Measurements from ENCODE around the gene UBA52.

The UBA52 gene

DNA sequence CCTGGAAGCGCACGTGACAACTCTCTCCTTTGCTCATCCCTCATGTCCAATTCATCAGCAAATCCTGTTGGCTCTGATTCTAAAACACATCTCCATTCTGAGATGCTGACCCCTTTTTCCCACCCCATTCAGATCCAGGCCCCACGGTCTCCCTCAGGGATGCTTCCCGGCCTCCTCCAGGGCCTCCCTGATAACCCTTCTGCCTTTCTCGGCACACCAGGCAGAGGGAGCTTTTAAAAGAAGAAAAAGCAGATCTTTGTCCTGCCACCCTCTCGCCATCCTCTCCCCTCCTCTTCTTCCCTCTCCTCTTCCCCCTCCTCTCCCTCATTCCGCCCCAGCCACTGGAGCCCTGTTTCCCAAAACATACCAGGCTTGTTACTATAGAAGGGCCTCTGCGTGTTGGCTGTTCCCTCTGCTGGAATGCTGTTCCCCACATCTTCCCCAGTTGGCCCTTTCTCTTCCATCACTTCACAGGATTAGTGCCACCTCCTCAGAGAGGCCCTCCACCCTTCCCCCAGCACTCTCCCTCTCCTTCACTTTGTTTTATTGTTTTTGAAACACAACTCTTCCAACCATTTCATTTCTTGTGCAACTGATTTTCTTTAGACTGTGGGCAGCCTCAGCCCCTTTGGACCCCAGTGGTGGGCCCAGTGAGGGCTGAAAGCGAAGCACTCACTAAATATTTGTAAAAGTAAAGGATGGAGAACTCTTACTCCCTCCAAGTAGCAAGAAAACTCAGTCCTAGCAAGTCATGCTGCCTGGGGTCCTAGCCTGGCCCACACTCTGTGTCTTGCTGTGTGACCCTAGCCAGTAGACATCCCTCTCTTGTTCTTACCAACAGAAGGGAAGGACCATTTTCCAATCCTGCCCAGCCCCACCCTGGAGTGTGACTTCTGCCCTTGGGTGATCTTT is 37.4 kb downstream of the UBA52 start:
- DNase-seq = no peak

DNA sequence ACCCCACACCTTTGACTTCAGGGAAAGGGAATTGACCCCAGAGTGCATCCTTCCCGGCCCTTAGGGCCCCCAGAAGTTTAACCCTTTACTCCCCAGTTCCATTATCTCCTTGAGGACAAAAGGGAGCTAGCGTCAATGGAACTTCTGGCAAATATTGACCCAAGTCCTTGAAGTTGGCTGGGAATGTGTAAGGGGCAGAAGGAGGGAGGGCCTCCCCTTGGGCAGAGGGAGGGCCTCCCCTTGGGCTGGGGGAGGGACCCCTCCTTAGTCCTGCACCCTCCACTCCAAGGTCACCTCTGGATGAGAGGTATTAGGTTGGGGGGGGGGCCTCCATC is 38.0 kb downstream of the UBA52 start:
- DNase-seq = no peak

DNA sequence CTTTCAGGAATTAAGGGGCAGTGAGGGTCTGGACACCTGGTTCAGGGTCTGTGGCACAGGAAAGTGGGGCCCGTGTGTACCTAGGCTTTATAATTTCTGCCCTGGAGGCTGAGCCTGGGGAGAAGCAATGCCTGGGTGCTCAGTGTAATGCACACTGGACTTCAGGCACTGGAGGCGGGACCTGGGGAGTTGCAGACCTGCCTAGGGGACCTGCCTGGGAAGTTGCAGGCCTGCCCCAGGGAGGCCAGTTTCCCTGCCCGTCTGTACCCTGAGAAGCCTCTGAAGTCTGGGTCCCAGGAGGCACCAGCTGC is 38.5 kb downstream of the UBA52 start:
- no peak for DNase-seq

DNA sequence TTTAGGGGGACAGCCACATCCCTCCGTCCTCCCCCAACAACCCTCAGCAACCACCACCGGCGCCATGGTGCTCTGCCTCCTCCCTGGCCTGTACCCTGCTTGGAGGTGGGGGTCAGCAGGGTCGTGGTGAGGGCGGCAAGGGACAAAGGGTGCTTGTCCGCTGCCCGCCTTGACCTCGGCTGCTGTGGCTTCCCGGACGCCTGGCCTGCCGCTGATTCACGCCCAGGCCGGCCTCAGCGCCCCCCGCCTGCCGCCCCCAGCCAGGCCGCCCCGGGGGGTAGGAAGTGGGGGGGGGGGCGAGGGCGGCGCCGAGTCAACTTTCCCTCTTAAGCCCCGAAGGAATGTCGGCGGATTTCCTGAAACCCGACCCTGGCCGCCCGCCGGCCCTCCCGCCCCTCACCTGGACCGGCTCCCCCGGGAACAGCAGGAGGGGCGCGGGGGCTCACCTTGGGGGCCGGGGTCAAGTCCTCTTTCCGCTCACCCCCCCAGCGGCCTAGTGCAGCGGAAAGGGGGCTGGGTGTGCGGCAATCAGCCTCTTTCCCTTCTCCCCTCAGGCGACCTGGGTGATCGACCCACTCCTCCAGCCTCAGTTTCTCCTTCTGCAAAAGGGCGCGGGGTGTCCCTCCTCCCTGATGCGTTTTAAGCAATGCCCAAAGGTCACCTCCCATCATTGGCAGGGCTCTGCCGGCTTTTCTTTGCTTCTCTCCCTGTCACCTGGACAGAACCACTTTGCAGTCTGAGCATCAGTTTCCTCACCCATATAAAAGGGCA is 39.1 kb downstream of the UBA52 start:
- DNase-seq = no peak

DNA sequence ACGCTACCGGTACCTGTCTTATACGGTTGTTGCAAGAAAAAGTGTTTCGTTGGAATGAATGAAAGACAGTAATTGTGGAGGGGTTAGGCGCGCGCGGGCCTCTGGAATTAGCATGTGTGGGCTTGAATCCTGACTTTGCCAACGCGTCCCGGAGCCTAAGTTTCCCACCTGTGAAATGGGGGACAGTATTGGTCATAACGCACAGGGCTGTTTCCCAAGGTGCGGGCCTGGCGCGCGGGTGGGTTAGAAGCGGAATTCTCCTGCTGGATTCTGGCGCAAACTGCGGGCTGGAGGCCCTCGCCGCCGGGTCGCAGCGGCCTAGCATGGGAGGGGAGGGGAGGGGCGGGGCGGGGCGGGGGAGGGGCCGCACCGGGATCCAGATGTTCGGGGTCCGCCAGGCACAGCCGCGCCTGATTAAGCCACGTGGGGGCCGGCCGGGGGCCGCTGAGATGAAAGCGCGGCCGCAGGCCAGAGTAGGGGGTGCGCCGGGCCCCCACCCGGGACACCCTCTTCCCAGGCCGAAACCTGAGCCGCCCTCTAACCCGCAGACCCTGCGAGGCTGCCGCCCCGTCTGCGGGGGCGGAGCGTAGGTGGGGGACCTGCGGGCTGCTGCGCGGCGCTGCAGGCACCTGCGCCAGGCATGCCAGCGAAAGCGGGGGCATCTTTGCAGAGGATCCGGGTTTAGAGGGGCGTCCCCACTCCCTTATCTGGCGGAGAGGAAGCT is 39.8 kb downstream of the UBA52 start:
- no peak for DNase-seq

DNA sequence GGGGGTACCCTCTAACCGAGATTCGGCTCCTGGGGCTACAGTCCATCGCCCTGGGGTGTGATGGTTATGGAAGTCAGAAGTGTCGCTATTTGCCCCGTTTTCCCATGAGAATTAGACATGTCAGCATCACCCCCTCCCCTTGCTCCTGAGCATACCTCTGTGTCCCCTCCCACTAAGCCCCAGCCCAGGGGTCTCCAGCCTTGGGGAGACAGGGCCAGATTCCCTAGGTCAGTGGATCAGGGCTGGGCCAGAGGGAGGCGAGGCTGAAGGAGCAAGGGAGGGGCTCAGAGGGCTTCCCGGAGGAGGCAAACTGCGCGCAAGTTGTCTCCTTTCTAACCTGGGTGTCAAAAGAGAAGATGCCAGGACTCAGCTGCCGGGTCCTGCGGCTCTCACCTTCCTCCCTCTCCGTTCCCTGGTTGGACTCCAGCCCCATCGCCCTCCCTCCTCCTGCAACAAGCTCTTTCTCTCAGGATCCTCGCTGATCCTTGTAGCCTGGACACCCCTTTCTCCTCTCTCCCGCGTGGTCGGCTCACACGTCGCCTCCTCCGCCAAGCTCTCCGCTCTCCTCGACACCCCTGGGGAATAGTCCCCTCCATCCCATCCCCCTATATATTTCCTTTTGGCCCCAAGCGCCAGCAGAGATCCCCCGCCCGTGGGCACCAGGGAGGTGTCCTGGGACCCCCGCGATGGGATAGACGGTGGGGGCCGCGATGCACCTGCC is 40.6 kb downstream of the UBA52 start:
- no peak for DNase-seq

DNA sequence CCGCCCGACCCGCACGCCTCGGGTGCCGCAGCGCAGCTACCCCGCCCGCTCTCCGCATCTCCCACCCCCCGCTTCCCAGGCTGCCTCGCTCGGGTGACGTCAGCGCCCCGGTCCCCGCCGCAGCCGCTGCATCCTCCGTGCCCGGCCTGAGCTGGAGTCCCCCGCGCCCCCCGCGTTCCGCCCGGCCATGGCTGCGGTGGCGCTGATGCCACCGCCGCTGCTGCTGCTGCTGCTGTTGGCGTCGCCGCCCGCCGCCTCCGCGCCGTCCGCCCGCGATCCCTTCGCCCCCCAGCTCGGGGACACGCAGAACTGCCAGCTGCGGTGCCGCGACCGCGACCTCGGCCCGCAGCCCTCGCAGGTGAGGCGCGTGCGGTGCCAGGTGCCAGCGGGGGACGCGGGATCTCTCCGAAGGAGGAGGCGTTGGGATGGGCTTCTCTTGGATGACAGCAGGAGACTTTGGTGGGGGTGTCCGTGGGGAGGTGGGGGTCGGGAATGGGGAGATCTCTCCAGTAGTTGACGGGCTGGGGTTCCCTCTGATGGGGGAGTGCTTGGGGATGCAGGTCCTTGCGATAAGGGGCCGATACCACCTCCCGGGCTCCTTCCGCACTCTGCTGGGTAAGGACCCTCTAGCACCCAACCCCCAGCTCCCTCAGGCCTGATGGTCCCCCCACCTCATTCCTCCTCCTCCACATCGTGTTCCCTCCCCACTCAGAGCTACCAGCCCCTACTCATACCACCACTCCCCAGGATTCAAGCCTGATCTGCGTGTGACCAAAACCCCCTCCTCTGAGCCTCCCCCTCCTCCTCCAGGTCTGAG is 41.3 kb downstream of the UBA52 start, which contains the start of gene TMEM59L:
TSS of gene TMEM59L (plus strand) at position 99 of the 817 bp plus-strand sequence. CDS start at position 188, 89 bp downstream.
- no peak for DNase-seq

DNA sequence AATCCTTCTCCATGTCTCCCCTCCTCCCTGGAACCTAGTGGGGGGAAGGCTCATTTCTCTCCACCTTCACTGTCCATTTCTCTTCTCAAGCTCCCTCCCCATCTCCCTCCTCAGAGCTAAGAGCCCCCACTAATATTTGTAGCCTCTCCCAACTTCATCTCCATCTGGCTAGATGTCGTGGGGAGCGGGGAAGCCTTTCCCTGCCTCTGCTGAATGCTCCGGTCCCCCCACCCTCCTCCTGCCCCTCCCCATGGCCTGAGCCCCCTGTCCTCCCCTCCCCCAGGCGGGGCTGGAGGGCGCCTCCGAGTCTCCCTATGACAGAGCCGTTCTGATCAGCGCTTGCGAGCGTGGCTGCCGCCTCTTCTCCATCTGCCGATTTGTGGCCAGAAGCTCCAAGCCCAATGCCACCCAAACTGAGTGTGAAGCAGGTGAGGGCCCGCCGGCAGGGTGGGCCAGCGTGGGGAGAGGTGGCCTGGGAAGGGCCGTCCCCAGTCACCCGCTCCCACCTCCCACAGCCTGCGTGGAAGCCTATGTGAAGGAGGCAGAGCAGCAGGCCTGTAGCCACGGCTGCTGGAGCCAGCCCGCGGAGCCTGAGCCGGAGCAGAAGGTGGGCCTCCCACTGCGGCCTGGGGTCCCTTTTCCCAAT is 42.1 kb downstream of the UBA52 start:
- DNase-seq = no peak

DNA sequence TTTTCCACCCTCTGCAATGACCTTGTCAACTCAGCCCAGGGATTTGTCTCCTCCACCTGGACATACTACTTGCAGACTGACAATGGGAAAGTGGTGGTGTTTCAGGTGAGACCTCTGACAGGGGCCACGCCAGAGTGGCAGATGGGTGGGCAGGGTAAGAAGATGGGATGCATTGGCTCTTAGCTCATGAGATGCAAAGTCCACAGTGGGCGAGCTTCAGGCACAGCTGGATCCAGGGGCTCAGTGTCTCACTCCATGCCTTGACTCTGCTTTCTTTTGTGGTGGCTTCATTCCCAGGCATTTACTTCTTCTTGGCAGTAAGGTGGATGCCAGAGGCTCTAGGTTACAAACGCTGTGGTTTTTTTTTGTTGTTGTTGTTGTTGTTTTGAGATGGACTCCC is 44.4 kb downstream of the UBA52 start:
- no peak for DNase-seq

DNA sequence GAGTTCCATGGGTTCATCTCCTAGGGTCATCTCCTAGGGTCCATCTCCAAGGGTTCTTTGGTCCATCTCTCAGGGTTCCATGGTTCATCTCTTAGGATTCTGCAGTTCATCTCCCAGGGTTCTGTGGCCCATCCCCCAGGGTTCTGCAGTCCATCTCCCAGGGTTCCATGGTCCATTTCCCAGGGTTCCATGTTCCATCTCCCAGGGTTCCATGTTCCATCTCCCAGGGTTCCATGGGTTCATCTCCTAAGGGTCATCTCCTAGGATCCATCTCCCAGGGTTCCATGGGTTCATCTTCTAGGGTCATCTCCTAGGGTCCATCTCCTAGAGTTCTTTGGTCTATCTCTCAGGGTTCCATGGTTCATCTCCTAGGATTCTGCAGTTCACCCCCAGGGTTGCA is 45.9 kb downstream of the UBA52 start:
- no peak for DNase-seq

DNA sequence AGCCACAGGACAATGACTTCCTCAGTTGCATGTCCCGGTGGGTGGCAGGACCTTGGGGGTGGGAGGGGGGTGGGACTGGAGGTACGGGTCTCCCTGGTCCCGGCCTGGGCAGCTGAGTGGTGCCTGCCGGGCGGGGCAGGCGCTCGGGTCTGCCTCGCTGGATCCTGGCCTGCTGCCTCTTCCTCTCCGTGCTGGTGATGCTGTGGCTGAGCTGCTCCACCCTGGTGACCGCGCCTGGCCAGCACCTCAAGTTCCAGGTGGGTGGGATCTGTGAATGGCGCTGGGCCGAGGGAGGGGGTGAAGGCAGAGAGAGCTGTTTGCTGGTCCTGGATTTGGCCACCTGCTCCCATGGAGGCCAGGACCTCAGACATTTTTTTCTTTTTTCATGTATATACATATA is 46.6 kb downstream of the UBA52 start:
- DNase-seq = no peak

DNA sequence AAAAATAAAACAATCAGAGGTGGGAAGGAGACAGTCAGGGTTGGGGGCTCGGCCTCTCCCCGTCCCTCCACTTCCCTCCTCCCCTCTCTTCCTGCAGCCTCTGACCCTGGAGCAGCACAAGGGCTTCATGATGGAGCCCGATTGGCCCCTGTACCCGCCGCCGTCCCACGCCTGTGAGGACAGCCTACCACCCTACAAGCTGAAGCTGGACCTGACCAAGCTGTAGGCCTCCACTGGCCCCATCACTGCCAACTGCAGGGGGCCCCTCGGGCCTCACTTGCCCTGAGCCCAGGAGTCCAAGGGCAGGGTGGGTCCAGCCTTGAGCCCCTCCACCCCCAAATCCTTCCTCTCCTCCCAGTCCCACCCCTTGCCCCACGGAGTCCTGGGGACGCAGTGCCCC is 48.7 kb downstream of the UBA52 start:
- DNase-seq = no peak

DNA sequence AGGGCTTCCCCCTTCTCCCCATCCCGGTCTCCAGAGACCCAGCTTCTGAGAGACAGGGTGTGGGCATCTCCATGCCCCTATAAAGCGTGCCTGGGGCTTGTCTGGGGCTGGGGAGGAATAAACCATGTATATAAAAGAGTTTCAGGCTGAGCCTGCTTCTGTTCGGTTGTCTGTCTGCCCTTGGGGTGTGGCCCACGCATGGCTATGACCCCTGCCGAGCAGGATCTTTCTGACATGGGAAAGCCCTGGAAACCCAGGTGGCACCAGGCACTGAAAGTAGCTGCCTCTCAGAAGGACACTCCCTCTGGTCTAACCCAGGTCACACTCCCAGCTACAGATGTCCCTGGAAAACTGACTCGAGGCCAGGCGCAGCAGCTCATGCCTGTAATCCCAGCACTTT is 49.2 kb downstream of the UBA52 start:
- no peak for DNase-seq

DNA sequence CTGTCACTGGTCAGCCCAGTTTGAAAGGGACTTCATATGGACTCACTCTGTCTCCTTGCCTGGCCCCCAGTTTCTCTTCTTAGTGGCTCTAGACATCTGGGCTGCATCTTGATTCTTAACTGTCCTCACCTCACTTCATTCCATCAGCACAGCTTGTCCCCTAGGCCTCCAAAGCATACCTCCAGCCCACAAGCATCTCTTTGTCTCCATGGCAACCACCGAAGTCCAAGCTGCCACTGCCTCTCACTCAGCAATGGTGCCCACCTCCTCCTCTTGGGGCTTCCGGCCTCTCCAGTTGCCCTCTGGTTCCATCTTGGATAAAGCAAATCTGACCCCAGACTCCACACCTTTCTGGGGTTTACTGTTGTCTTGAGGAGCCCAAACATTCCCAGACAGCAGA is 55.2 kb downstream of the UBA52 start:
- DNase-seq = no peak
